GM18505 (cell line): ENCODE measurements around the gene EPS8L2.

Experiments used
- ATAC-seq: cut with Tn5 transposase; IDR thresholded peaks from one replicate; pipeline ENCODE4 v1.9.1; 2021; ENCODE audit not compliant: unreplicated experiment
- POLR2A ChIP-seq: IDR thresholded peaks from 4 replicates; pipeline ENCODE4 v1.6.1; 2011; ENCODE audit warnings: borderline replicate concordance; ENCODE audit not compliant: insufficient read depth, insufficient read length; ENCODE audit errors: extremely low read depth

EPS8L2 gene

DNA sequence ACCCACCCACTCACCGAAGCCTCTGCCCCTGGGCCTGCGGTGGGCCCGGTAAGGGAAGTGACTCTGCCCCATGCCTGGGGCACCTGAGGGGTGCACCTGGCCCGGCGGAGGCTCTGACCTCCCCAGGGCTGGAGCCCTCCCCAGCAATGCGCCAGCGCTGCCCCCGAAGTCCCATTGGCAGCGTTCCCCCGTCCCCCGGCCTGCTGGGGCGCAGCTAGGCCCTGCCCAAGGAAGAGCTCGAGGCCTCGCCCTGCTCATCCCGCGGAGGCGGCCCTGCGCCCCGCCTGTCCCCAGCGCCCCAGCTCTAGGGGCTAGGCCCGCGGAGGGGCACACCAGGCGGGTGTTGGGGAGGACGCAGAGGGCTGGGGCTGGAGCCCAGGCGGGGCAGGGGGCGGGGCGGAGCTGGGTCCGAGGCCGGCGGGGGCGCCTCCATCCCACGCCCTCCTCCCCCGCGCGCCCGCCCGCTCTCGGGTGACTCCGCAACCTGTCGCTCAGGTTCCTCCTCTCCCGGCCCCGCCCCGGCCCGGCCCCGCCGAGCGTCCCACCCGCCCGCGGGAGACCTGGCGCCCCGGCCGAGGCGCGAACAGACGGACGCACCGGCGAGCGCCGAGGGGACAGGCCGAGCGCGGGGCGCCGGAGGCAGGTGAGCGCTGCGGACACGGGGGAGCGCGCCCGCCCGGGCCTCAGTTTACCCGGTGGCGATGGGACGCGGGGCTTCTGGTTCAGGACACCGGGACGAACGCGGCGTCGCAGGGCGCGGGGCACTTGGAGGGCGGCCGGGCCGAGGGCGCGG lies at the start of gene EPS8L2:
Gene EPS8L2, plus strand, starts transcription at position 586 of the 793 bp plus-strand sequence. CDS start 3,177 bp downstream, outside the sequence.
- TF ChIP-seq POLR2A: no peak
- ATAC-seq: no peak

DNA sequence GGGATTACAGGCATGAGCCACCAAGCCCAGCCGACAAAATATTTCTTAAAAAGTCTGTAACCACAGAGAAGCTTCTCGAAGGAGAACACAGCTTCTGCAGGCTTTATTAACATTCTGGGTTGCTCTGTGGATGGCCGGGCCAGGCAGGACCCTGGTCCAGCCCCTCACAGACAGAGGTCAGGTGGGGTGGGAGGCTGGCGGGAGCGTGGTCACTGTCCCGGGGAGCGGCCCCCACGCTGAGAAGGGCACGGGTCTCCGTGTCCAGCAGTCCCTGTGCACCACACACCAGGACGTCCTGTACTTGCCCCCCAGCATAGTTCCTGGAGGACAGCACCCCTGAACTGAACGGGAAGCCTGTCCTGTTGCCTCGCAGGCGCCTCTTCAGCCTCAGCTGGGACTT lies 49.6 kb upstream of the EPS8L2 start:
- ATAC-seq: no peak
- TF ChIP-seq POLR2A: no peak

GRCh38 chr11:656866-657265 lies 49.2 kb upstream of the EPS8L2 start:
- no peak for TF ChIP-seq POLR2A
- ATAC-seq: no peak

GRCh38 chr11:657691-658126 lies 48.3 kb upstream of the EPS8L2 start:
- ATAC-seq: no peak
- no peak for TF ChIP-seq POLR2A

DNA sequence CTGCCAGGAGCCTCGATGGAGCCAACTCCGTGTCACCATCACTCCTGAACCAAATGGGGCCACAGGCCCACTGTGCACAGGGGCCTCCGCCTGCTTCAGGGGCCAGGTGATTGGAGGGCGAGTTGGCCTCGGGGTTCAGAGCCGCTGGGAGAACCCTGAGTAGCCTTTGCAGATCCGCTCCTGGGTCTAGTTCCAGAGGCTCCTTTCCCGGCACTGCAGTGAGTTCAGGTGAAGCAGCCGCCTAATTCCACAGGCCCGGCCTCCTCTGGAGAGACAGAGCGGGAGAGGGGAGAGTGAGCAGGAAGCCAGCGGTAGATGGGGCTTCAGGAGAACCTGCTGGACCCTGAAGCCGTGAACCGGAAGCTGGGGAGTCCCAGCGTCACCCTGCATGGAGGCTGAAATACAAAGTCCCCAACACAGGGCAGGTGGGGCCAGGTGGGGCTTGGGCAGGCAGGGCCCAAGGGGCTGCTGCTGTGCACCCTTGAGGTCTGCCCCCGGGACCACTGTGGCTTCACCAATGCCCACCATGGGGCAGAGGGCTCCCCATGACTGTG lies 46.4 kb upstream of the EPS8L2 start:
- no peak for TF ChIP-seq POLR2A
- ATAC-seq: no peak

- no peak for ATAC-seq
- no peak for TF ChIP-seq POLR2A
Observed at GRCh38 chr11:660281-660680, 45.8 kb upstream of the EPS8L2 start.

- no peak for TF ChIP-seq POLR2A
- ATAC-seq: no peak
Observed at GRCh38 chr11:660681-661444, 45.2 kb upstream of the EPS8L2 start.

- no peak for TF ChIP-seq POLR2A
Observed at GRCh38 chr11:662689-663274, 43.2 kb upstream of the EPS8L2 start.

DNA sequence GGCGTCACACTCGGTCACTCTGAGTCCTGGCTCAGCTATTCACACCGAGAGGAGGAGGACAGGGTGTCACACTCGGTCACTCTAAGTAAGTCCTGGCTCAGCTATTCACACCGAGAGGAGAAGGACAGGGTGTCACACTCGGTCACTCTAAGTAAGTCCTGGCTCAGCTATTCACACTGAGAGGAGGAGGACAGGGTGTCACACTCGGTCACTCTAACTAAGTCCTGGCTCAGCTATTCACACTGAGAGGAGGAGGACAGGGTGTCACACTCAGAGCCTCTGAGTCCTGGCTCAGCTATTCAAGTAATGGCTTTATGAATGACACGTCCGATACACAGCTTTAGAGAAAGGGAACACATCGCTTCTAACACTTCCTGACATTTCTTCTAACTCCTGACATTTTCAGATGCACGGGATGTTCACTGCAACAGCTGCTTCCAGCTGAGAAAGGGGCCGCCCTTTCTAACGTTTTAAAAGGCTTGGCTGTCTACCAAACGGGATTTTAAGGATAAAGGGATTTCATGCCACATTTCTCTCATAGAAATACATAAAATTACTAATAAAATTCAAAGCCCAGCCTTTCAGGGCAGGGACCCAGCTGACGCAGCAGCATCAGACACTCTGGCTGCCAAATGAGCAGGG lies 40.8 kb upstream of the EPS8L2 start:
- ATAC-seq: no peak

More at GRCh38 chr11:662689-663274, 43.2 kb upstream of the EPS8L2 start:
- no peak for ATAC-seq

GRCh38 chr11:665704-666281 lies 40.2 kb upstream of the EPS8L2 start:
- TF ChIP-seq POLR2A: no peak
- ATAC-seq: no peak

More for the DNA sequence above, 40.8 kb upstream of the EPS8L2 start:
- no peak for TF ChIP-seq POLR2A

DNA sequence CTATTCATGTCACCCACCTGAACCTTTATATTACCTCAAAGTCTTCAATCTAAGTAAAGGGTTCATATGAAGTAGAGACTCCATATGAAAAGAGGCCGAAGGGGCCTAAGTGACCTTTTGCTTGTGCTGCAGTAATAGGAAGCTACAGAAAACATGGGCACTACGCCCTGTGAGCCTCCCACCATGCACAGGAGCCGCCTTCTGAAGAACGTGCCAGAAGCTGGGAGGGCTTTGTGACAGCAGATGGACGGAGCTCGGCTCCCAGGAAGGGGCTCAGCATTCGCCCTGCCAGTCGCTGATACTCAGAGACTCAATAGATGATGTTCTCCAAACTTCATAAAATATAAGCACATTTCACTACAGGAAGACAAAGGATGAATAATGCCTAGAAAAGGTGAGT lies 32.2 kb upstream of the EPS8L2 start:
- no peak for ATAC-seq
- TF ChIP-seq POLR2A: no peak

GRCh38 chr11:674406-674805 lies 31.6 kb upstream of the EPS8L2 start:
- ATAC-seq: no peak
- TF ChIP-seq POLR2A: no peak

GRCh38 chr11:678297-678696 lies 27.7 kb upstream of the EPS8L2 start:
- ATAC-seq: no peak
- no peak for TF ChIP-seq POLR2A
